Parathyroid adenoma (tissue), 2 donors: ENCODE results near the gene SWI5.

Experiments
- H2AFZ ChIP-seq: fragments of 300-600 bp; sonication (generic); one replicate; pipeline ENCODE4 v1.7.0; 2017; ENCODE audit warnings: antibody characterized with exemption, mild to moderate bottlenecking
- H3K27ac ChIP-seq: fragments of 300-600 bp; sonication (generic); one replicate; pipeline ENCODE4 v1.7.0; 2017
- H3K27me3 ChIP-seq: fragments of 300-600 bp; sonication (generic); one replicate; pipeline ENCODE4 v1.7.0; 2017; ENCODE audit warnings: low read length; ENCODE audit not compliant: control insufficient read depth, insufficient read depth
- H3K36me3 ChIP-seq: fragments of 300-600 bp; sonication (generic); one replicate; pipeline ENCODE4 v1.7.0; 2017; ENCODE audit warnings: low read length; ENCODE audit not compliant: control insufficient read depth, insufficient read depth
- H3K4me1 ChIP-seq: fragments of 300-600 bp; sonication (generic); one replicate; pipeline ENCODE4 v1.7.0; 2017; ENCODE audit warnings: control low read depth
- H3K4me2 ChIP-seq: fragments of 300-600 bp; sonication (generic); one replicate; pipeline ENCODE4 v1.7.0; 2017; ENCODE audit warnings: low read length
- H3K4me3 ChIP-seq: fragments of 300-600 bp; sonication (generic); one replicate; pipeline ENCODE4 v1.7.0; 2017; ENCODE audit warnings: low read depth, low read length
- H3K79me2 ChIP-seq: fragments of 300-600 bp; sonication (generic); one replicate; pipeline ENCODE4 v1.7.0; 2017; ENCODE audit warnings: control low read depth
- H3K9ac ChIP-seq: fragments of 300-600 bp; sonication (generic); one replicate; pipeline ENCODE4 v1.7.0; 2017; ENCODE audit warnings: mild to moderate bottlenecking
- H3K9me3 ChIP-seq: fragments of 300-600 bp; sonication (generic); one replicate; pipeline ENCODE4 v1.7.0; 2017; ENCODE audit warnings: low read length; ENCODE audit not compliant: control insufficient read depth
- CTCF ChIP-seq: fragments of 300-600 bp; sonication (generic); IDR thresholded peaks from one replicate; pipeline ENCODE4 v1.7.0; 2017; ENCODE audit warnings: antibody characterized with exemption, mild to moderate bottlenecking
- donor health status: primary hyperparathyroidism.

Gene SWI5

GRCh38 chr9:128254362-128254761 lies 21.7 kb upstream of the SWI5 start:
- H3K9ac ChIP-seq = no peak overlapping the region
- no peak overlapping the region for H2AFZ ChIP-seq
- no peaks in the 10 kb centered on the region for H3K27me3 ChIP-seq
- no peak overlapping the region for H3K27ac ChIP-seq
- no peak for TF ChIP-seq CTCF
- H3K79me2 ChIP-seq = no peaks in the 10 kb centered on the region
- H3K4me1 ChIP-seq = no peaks in the 10 kb centered on the region
- no peak overlapping the region for H3K4me3 ChIP-seq
- no peaks in the 10 kb centered on the region for H3K36me3 ChIP-seq
- H3K9me3 ChIP-seq = no peaks in the 10 kb centered on the region
- no peak overlapping the region for H3K4me2 ChIP-seq

- Histone ChIP-seq H2AFZ (no peak overlapping the region), H3K27ac (no peak overlapping the region), H3K36me3 (no peaks in the 10 kb centered on the region), H3K9ac (no peak overlapping the region), H3K4me2 (no peak overlapping the region), H3K27me3 (no peaks in the 10 kb centered on the region), H3K79me2 (no peaks in the 10 kb centered on the region), H3K4me1 (no peaks in the 10 kb centered on the region), H3K4me3 (no peak overlapping the region), H3K9me3 (no peaks in the 10 kb centered on the region)
- peak; percentile 76 for TF ChIP-seq CTCF
Measured at GRCh38 chr9:128254855-128255759, 21.0 kb upstream of the SWI5 start.

GRCh38 chr9:128257086-128257825 lies 18.8 kb upstream of the SWI5 start:
- TF ChIP-seq CTCF = no peak
- no peak overlapping the region for H3K27ac ChIP-seq
- no peaks in the 10 kb centered on the region for H3K79me2 ChIP-seq
- no peaks in the 10 kb centered on the region for H3K36me3 ChIP-seq
- H2AFZ ChIP-seq = no peak overlapping the region
- no peaks in the 10 kb centered on the region for H3K9me3 ChIP-seq
- H3K4me1 ChIP-seq = no peaks in the 10 kb centered on the region
- H3K9ac ChIP-seq = no peak overlapping the region
- no peak overlapping the region for H3K4me2 ChIP-seq
- no peaks in the 10 kb centered on the region for H3K27me3 ChIP-seq
- no peak overlapping the region for H3K4me3 ChIP-seq

- H2AFZ ChIP-seq = no peak overlapping the region
- H3K9me3 ChIP-seq = no peaks in the 10 kb centered on the region
- no peak overlapping the region for H3K4me3 ChIP-seq
- H3K4me2 ChIP-seq = no peak overlapping the region
- no peaks in the 10 kb centered on the region for H3K79me2 ChIP-seq
- H3K4me1 ChIP-seq = no peaks in the 10 kb centered on the region
- no peaks in the 10 kb centered on the region for H3K27me3 ChIP-seq
- no peaks in the 10 kb centered on the region for H3K36me3 ChIP-seq
- no peak overlapping the region for H3K9ac ChIP-seq
- H3K27ac ChIP-seq = no peak overlapping the region
- no peak for TF ChIP-seq CTCF
Measured at GRCh38 chr9:128257907-128258306, 18.2 kb upstream of the SWI5 start.
